ENCODE data around the gene LSG1.

Gene LSG1

GRCh38 chr3:194713299-194714136, 41.5 kb upstream of the LSG1 start:
- TF ChIP-seq ZFX (IDR thresholded peaks at IDR 0.05; ENCODE audit: borderline replicate concordance), result no peak
- TF ChIP-seq, protein P1, sequence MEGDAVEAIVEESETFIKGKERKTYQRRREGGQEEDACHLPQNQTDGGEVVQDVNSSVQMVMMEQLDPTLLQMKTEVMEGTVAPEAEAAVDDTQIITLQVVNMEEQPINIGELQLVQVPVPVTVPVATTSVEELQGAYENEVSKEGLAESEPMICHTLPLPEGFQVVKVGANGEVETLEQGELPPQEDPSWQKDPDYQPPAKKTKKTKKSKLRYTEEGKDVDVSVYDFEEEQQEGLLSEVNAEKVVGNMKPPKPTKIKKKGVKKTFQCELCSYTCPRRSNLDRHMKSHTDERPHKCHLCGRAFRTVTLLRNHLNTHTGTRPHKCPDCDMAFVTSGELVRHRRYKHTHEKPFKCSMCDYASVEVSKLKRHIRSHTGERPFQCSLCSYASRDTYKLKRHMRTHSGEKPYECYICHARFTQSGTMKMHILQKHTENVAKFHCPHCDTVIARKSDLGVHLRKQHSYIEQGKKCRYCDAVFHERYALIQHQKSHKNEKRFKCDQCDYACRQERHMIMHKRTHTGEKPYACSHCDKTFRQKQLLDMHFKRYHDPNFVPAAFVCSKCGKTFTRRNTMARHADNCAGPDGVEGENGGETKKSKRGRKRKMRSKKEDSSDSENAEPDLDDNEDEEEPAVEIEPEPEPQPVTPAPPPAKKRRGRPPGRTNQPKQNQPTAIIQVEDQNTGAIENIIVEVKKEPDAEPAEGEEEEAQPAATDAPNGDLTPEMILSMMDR (IDR thresholded peaks at IDR 0.05), result no peak
- no peak overlapping the region for H3K27ac ChIP-seq

DNA sequence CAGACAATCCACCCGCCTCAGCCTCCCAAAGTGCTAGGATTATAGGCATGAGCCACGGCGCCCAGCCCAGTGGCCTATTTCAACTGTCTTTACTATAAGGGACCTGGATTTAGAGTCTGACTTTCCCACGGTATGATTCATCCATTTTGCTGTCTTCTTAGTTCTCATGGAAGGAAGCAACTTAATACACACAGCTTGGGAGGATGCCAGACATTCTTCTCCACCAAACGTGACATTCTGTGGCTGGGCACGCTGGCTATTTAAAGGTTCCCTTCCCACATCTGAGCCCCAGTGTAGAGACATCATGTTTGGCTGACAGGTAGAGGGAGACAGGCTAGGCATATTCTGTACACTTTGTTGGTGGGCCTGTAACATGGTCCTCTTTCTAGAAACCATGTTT, 39.9 kb upstream of the LSG1 start:
- TF ChIP-seq, protein P1 (IDR thresholded peaks at IDR 0.05), result no peak
- no peak for TF ChIP-seq ZFX (IDR thresholded peaks at IDR 0.05; ENCODE audit: borderline replicate concordance)
- H3K27ac ChIP-seq, result no peak overlapping the region

DNA sequence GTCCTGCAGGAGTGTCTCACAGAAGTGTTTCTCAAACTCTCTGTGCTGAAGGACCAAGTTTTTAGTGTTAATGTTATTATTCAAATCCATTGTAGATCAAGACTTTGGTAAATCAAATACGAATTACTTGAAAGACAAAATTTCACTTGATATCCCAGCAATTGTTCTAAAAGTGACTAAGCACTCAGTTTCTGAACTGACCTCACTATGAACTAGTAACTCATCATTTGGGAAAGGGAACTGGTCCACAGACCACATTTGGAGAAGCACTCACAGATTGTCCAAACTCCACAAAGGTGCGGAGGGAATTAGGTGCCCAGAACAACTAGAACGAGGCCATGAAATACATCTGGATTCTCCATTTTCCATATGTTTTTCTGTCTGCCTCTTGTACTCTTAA, 39.3 kb upstream of the LSG1 start:
- no peak overlapping the region for H3K27ac ChIP-seq
- TF ChIP-seq, protein P1 (IDR thresholded peaks at IDR 0.05), result no peak
- TF ChIP-seq ZFX (IDR thresholded peaks at IDR 0.05; ENCODE audit: borderline replicate concordance), result no peak

GRCh38 chr3:194707147-194707540, 35.2 kb upstream of the LSG1 start:
- TF ChIP-seq, protein P1 (IDR thresholded peaks at IDR 0.05), result no peak
- TF ChIP-seq ZFX (IDR thresholded peaks at IDR 0.05; ENCODE audit: borderline replicate concordance), result no peak
- no peak overlapping the region for H3K27ac ChIP-seq

GRCh38 chr3:194705761-194706160, 33.8 kb upstream of the LSG1 start:
- no peak for TF ChIP-seq ZFX (IDR thresholded peaks at IDR 0.05; ENCODE audit: borderline replicate concordance)
- TF ChIP-seq, protein P1 (IDR thresholded peaks at IDR 0.05), result no peak
- no peak overlapping the region for H3K27ac ChIP-seq

- no peak overlapping the region for H3K27ac ChIP-seq
- TF ChIP-seq ZFX (IDR thresholded peaks at IDR 0.05; ENCODE audit: borderline replicate concordance), result no peak
- TF ChIP-seq, protein P1 (IDR thresholded peaks at IDR 0.05), result no peak
These were observed 33.2 kb upstream of the LSG1 start for GRCh38 chr3:194705227-194705626.

DNA sequence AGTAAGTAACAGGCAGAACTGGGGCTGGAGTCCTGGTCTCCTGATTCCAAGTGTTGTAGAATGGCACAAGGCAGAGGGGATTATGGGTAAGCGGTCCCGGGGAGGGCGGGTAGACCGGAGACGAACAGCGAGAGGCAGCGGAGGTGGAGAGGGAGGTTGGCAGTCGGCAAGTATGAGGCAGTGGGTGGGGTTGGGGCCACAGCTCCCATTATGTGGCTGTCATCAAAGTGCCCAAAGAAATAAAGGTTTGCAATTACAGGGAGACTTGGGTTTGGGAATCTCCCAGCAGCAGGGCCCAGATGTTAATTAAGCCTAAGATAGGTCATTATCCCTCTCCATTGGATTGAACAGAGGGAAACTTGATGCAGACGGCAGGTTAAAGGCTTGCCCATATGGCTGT, 30.6 kb upstream of the LSG1 start:
- H3K27ac ChIP-seq, result no peak overlapping the region
- no peak for TF ChIP-seq ZFX (IDR thresholded peaks at IDR 0.05; ENCODE audit: borderline replicate concordance)

All from 22Rv1 (cell line).